Esophagus squamous epithelium (tissue), 4 donors: Measurements from ENCODE around the gene KLF18.

Experiments used
- POLR2A ChIP-seq, 4 donors: fragments of 450-650 bp; IDR thresholded peaks; one replicate each; pipeline ENCODE4 v1.6.1; 2017; ENCODE audit warnings: antibody characterized with exemption in 4 of 4, mild to moderate bottlenecking in 4 of 4, moderate library complexity in 3 of 4
- TF ChIP-seq, protein P1 (sequence below), 6 experiments: fragments of 450-650 bp in 4 of 6; fragments of 200-600 bp in 2 of 6; sonication (generic) in 2 of 6; IDR thresholded peaks; one replicate each; pipeline ENCODE4 v1.5.1; 2016 to 2019; ENCODE audit warnings: antibody characterized with exemption in 6 of 6, mild to moderate bottlenecking in 4 of 6, moderate library complexity in 4 of 6

DNA sequence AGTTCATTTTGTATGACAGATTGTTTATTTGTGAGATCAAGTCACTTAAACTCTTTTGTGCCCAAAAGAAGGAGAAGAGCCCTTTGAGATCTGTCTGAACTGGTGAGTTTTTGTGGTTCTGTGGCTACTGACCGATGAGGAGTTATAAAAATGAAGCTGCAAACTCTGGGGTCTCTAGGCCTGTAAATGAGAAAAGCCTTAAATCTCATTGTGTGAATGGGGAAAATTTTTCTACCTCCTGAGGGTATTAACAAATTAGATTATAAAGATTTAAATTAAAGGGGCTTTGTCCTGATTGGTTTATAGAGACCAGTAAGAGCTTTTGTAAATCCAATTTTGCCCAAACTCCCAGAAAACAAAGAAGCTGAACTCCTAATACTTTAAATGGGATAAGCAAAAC is 32.5 kb downstream of the KLF18 start:
- TF ChIP-seq, protein P1, sequence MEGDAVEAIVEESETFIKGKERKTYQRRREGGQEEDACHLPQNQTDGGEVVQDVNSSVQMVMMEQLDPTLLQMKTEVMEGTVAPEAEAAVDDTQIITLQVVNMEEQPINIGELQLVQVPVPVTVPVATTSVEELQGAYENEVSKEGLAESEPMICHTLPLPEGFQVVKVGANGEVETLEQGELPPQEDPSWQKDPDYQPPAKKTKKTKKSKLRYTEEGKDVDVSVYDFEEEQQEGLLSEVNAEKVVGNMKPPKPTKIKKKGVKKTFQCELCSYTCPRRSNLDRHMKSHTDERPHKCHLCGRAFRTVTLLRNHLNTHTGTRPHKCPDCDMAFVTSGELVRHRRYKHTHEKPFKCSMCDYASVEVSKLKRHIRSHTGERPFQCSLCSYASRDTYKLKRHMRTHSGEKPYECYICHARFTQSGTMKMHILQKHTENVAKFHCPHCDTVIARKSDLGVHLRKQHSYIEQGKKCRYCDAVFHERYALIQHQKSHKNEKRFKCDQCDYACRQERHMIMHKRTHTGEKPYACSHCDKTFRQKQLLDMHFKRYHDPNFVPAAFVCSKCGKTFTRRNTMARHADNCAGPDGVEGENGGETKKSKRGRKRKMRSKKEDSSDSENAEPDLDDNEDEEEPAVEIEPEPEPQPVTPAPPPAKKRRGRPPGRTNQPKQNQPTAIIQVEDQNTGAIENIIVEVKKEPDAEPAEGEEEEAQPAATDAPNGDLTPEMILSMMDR (IDR thresholded peaks at IDR 0.05): no peak
- no peak for TF ChIP-seq POLR2A (IDR thresholded peaks at IDR 0.05)
